Activated CD8-positive, alpha-beta memory T cell treated with anti-CD3 and anti-CD28 coated beads, Interleukin-2, amount 50 U/mL, for 24 hours (primary cell): ENCODE results near the gene TTLL4.

Source experiments
- DNase-seq: peaks from one replicate; pipeline ENCODE4 v3.0.0-alpha.2; 2020; ENCODE audit errors: extremely low read depth

Gene TTLL4

DNA sequence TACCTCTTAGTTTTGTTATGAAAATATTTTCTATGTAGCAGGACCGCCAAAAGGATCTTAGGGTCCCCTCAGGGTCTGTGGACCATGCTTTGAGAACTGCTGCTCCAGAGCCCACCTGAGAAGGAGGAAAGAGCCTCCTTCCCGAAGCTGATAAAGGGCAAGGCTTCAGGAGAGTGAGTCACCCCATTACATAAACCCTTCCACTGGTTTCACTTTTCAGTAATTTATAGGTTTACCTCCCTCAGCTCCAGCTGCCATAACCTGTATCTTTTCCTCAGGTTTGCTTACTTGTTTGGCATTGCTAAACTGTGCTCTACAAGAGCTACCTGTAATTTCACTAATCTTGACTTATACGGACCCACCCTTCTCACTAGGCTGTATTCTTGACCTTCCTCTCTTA lies 6.6 kb downstream of the TTLL4 start:
- DNase-seq, result no peak

GRCh38 chr2:218718058-218718457 lies 7.4 kb downstream of the TTLL4 start:
- DNase-seq, result no peak

GRCh38 chr2:218719457-218719856 lies 8.8 kb downstream of the TTLL4 start:
- no peak for DNase-seq

- no peak for DNase-seq
Measured at GRCh38 chr2:218720048-218721041, 9.7 kb downstream of the TTLL4 start.

DNA sequence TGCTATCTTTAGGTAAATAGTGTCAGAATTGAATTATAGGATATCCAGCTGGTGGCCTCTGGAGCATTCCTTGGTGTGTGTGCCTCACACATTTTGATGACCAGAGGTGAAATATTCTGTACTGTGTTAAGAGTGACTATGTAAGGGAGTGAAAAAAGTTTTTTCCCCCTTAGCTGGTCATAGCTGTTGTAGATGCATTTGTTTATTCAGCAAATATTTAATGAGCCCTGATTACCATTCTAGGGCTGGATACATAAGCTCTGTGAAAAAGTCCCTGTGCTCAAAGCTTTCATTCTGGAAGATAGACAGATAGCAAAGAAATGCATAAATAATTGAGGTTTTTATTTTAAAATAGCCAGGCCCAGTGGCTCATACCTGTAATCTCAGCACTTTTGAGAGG lies 10.9 kb downstream of the TTLL4 start:
- DNase-seq, result no peak

DNA sequence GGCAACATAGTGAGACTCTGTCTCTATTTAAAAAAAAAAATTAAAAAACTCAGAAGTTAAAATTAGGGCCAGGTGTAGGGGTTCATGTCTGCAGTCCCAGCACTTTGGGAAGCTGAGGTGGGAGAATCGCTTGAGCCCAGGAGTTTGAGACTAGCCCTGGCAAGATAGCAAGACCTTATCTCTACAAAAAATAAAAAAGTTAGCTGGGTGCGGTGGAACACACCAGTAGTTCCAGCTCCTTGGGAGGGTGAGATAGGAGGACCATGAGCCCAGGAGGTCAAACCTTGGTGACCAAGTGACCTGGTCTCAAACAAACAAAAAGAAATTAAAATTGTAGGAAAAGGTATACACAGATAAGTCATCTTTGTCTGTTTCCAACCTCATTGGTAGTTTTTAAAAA lies 11.3 kb downstream of the TTLL4 start:
- DNase-seq, result no peak

DNA sequence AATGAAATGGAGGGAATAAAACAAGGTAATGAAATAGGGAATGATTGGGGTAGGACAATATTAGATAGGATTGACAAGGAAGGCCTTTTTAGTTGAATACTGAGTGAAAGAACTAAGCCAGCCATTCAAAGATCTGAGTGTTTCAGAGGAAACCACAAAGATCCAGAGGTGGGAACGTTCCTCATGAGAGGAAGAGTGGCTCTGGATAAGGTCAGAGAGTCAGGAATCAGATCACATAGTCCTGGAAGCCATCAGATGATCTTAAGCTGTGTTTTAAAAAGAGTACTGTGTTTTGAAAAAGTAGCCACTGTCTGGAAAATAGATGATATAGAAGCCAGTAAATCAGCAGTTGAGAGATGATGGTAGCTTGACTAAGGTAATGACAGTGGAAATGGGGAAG lies 11.8 kb downstream of the TTLL4 start:
- DNase-seq, result no peak

GRCh38 chr2:218722876-218723785 lies 12.5 kb downstream of the TTLL4 start:
- DNase-seq, result no peak

DNA sequence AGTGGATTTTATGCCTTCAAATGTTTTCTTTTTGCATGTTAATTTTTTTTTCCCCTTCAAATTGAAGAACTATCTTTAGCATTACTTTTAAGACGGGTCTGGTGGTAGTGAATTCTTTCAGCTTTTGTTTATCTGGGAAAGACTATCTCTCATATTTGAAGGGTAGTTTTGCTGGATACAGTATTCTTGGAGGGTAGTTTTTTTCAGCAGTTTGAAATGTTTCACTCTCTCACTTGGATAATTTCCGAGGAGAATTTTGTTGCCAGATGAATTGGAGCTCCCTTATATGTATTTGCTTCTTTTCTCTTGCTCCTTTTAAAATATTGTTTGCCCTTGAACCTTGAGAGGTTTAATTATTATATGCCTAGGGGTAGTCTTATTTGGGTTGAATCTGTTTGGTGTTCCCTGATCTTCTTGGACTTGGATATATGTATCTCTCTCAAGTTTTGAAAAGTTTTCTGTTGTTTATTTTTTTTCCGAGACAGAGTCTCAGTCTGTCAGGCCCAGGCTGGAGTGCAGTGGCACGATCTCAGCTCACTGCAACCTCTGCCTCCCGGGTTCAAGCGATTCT lies 15.5 kb downstream of the TTLL4 start:
- no peak for DNase-seq

- DNase-seq, result no peak
Measured at GRCh38 chr2:218727502-218728165, 17.0 kb downstream of the TTLL4 start.

DNA sequence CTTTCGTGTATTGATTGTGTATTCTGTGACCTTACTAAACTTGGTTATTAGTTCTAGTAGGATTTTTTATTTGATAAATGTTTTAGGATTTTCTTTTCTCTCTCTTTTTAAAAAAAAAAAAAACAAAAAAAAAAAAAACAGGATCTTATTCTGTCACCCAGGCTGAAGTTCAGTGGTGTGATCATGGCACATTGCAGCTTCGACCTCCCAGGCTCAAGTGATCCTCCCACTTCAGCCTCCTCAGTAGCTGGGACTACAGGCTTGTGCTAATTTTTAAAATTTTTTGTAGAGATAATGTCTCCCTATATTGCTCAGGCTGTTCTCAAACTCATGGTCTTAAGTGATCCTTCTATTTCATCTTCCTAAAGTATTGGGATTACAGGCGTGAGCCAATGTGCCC lies 19.0 kb downstream of the TTLL4 start:
- no peak for DNase-seq

DNA sequence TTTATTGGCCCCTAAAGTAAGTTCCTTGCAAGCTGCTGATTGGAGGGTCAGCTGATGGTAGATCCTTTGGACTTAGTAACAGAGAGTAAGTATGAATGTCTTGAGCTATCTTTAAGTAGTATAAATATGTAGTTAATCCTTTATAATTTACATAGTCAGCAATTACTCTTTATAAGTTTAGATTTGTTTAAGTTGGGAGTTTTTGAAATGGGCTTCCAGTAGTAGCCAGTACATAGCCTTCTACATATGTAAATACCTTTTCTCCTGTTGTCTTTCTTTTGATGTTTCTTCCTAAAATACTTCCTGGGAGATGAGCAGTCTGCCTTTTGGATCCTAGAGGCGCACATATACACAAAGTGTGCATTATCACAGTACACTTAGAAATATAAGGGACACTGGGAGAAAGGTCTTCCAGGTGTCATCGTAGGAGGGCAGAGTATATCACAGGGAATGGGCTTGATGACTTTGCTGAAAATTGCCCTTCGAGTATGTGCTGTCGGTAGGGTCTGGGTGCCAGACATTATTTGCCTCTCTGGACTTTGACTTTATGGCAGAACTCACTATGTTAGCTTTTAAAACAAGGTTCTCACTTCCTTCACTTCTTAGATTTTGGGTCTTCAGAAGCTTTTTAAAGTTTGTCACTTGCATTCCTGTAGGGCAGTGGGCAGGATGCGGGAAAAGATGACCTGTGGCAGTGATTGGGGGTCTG lies 21.6 kb downstream of the TTLL4 start:
- DNase-seq, result no peak

GRCh38 chr2:218732761-218733158 lies 22.1 kb downstream of the TTLL4 start:
- DNase-seq, result no peak

GRCh38 chr2:218733171-218734021 lies 22.8 kb downstream of the TTLL4 start:
- no peak for DNase-seq

GRCh38 chr2:218734190-218734975 lies 23.7 kb downstream of the TTLL4 start:
- no peak for DNase-seq

GRCh38 chr2:218736531-218736930 lies 25.9 kb downstream of the TTLL4 start:
- DNase-seq, result no peak

GRCh38 chr2:218743068-218743467 lies 32.4 kb downstream of the TTLL4 start:
- no peak for DNase-seq

DNA sequence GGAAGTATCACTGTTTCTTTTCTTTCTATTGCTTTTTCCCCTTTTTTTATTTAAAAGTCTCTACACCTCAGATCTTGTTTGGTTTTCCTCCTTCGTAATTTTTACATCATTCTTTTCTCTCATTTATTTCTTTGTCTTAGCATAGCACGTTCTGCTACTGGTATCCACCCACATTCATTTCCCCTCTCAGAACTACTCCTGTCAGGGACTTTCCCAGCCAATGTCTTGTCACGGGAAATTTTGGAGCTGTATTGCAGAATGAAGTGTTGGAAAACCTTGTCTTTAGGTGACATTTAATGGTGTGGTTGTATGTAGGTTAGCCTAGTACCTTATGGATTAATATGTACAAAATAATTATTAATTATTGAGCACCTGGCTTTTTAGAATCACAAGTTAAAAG lies 34.0 kb downstream of the TTLL4 start:
- no peak for DNase-seq

- DNase-seq, result no peak
Measured at GRCh38 chr2:218745160-218745558, 34.5 kb downstream of the TTLL4 start.
